RWPE1 (cell line): ENCODE data around the gene ANKMY1.
A peak's percentile ranks its signal among the peaks of the same experiment; 100 is the strongest.

Source experiments
- CTCF ChIA-PET: fragments of 350-600 bp; sonication (Branson Sonifier 250); formaldehyde crosslinking; extraction: SDS; loops from one replicate; lab custom pipeline; 2021; lab: Yijun Ruan, JAX
- POLR2A ChIA-PET: fragments of 400-600 bp; formaldehyde crosslinking; extraction: SDS; loops from one replicate; lab custom pipeline; 2020; ENCODE audit warnings: antibody characterized with exemption; ENCODE audit not compliant: low non-redundant PET; lab: Yijun Ruan, JAX
- DNase-seq: peaks from one replicate; pipeline ENCODE4 v3.0.0; 2012; ENCODE audit warnings: low spot score
- H3K27ac ChIP-seq: fragments of 450-650 bp; 2 replicates; pipeline ENCODE4 v1.5.1; 2017
- TF ChIP-seq, protein P1 (sequence below): fragments of 450-650 bp; conservative IDR thresholded peaks from 2 replicates; pipeline ENCODE4 v1.5.1; 2017; ENCODE audit warnings: low read depth, mild to moderate bottlenecking

Gene ANKMY1

DNA sequence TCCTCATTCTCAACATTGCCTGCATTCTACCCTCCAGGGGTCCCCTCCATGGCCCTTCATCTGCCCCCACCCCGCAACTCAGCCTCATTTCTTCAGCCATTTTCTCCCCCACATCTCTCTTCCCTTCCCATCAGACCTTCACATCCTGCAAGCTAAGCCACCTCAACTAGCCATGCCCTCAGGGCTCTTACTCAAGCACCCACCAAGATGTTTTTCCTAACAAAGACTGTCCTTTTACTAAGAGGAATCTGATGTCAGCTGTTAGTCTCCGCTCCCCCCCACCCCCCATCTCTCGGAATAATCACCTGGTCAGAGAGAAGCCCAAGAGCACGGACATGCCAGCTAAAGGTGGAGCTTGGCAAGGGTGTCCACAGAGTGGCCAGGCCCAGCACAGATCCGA lies 24.0 kb upstream of the ANKMY1 start:
- CTCF ChIA-PET = interaction anchor here (0.8 kb wide), 1 partner anchor 68 kb away, joined by 4 read pairs; no protein-coding TSS in a partner anchor
- H3K27ac ChIP-seq = peak overlapping the region; percentile 26; the same call in 1 of the 2 replicates
- DNase-seq = no peak
- POLR2A ChIA-PET = interaction anchor here (0.5 kb wide), 1 partner anchor 10 kb away, joined by 3 read pairs; no protein-coding TSS in a partner anchor
- TF ChIP-seq, protein P1, sequence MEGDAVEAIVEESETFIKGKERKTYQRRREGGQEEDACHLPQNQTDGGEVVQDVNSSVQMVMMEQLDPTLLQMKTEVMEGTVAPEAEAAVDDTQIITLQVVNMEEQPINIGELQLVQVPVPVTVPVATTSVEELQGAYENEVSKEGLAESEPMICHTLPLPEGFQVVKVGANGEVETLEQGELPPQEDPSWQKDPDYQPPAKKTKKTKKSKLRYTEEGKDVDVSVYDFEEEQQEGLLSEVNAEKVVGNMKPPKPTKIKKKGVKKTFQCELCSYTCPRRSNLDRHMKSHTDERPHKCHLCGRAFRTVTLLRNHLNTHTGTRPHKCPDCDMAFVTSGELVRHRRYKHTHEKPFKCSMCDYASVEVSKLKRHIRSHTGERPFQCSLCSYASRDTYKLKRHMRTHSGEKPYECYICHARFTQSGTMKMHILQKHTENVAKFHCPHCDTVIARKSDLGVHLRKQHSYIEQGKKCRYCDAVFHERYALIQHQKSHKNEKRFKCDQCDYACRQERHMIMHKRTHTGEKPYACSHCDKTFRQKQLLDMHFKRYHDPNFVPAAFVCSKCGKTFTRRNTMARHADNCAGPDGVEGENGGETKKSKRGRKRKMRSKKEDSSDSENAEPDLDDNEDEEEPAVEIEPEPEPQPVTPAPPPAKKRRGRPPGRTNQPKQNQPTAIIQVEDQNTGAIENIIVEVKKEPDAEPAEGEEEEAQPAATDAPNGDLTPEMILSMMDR = no peak

DNA sequence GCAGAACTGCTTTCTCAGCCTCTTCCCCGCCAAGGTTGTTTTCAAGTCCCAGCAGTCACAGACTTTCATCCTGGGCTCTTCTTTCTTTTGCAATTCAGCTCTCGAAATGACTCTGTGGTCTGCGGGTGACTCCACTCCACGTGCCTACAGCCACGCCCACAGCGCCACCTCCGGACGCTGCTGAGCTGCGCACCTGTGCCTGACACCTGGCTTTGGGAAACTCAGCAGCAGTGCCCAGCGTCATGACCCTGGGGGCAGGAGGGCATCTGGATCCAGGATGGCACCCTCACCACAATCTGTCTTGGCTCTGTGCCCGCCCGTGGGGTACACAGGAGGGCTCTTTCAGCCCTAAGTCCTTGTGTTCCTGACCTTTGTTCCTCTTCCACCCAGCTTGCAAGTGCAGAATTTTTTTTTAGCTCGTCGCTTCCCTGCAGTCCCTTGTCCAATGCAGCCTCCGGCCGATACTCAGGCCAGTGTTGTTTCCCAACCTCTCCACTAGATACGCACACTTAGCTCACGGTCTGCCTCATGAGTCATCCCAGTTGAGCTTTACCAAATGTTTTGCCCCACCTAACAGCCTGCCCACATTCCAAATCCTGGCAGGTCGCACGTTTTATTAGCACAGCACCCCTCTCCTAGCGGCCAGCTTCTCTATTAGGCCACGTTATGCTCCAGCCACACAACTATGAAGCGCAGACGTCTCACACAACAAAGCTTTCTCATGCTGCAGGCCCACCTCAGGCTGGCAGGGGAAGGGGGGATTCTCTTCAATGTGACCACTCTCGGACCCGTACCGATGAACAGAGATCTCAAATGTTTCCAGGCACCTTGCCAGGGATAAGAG lies 22.2 kb upstream of the ANKMY1 start:
- POLR2A ChIA-PET = interaction anchor here (0.7 to 0.9 kb wide), 2 partner anchors 14 to 483 kb away, joined by 3 read pairs; no protein-coding TSS in a partner anchor
- DNase-seq = peak; percentile 78
- CTCF ChIA-PET = interaction anchor here (0.6 to 1.9 kb wide), 8 partner anchors 9 to 266 kb away, joined by 3 to 16 read pairs (median 4); no protein-coding TSS in a partner anchor
- peak overlapping the region; percentile 98 for H3K27ac ChIP-seq
- TF ChIP-seq, protein P1 = peak; percentile 51

DNA sequence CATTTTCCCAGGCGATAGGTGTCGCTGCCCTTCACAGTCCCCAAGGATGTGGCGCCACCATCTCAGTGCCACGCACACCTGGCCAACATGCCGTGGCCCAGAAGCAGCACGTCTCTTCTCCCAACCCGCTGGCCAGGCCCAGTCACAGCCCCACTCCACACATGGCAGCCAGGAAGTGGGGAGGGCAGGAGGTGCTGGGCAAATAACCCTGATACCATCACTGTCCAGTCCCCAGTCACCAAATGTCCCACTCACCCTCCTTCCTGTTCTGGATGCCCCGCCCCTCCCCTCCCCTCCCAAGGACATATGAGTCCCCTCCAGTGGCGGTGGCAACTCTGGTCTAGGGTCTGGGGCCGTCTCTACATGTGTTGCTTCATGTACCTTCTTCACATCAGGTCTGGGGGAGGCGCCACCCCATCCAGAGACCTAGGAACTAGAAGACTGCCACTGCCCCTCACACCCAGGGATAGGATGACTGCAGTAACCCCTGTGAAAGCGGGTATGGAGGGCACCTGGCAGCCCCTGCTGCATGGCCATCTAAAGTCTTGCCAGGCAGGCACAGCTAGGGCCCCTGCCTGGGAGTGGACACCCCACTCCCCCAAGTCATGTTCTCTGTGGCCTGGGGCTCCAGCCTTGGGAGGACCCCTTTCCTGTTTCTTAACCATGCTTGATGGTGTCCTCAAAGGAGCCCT lies 21.4 kb upstream of the ANKMY1 start:
- no peak for DNase-seq
- ChIA-PET POLR2A (interaction anchor here (0.7 to 0.9 kb wide), 2 partner anchors 13 to 482 kb away, joined by 3 read pairs; no protein-coding TSS in a partner anchor), CTCF (interaction anchor here (0.6 to 1.9 kb wide), 5 partner anchors 8 to 34 kb away, joined by 3 to 16 read pairs (median 5); no protein-coding TSS in a partner anchor)
- H3K27ac ChIP-seq = peak overlapping the region; percentile 98
- TF ChIP-seq, protein P1 = no peak

DNA sequence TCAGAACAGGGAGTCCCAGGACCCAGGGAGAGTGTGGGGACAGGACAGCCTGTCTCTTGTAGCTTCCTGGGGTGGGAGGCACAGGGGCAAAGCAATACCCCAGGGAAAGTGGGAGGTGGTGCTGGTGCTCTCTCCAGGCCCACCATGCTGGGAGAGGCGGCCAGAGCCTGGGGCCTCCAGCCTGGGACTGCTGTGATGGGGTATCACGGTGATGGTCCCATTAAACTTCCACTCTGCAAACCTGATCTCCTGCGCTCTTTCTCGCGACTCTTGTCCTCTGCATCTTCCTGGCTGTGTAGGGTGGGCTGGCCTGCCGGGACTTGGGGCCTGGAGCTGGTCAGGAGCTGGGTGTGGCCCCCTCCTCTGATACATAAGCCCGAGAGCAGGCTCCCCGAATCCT lies 20.7 kb upstream of the ANKMY1 start:
- H3K27ac ChIP-seq = peak overlapping the region; percentile 98
- POLR2A ChIA-PET = no interaction called here
- CTCF ChIA-PET = interaction anchor here (1.1 kb wide), 1 partner anchor 13 kb away, joined by 3 read pairs; no protein-coding TSS in a partner anchor
- TF ChIP-seq, protein P1 = no peak
- no peak for DNase-seq

DNA sequence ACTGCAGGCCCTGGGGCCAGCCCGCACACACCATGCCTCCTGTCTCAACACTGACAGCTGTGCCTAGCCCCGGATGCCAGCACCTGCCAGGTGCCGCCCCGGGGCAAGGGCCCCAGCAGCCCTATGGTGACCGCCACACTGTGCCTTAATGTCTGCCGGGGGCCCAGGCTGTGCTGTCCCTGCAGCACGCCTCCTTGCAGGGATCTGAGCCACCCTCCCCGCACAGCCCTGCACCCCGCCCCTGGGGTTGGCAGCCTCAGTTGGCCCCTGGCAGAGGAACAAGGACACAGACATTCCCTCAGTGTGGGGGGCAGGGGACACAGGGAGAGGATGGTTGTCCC lies 20.3 kb upstream of the ANKMY1 start:
- ChIA-PET CTCF (interaction anchor here (1.1 kb wide), 1 partner anchor 12 kb away, joined by 3 read pairs; no protein-coding TSS in a partner anchor), POLR2A (no interaction called here)
- H3K27ac ChIP-seq = peak overlapping the region; percentile 98
- no peak for DNase-seq
- TF ChIP-seq, protein P1 = no peak
